HCT116 (cell line): ENCODE data around the gene THSD7B. TPM values are rescaled to one million over a fixed set of nuclear protein-coding genes. Genes with fewer than 3 reads are reported as not detected.

ENCODE experiments used
- ATAC-seq: fragments of 200-7000 bp; cut with Tn5 transposase; 2 replicates; pipeline ENCODE4 v1.9.1; 2020; ENCODE audit warnings: mild to moderate bottlenecking, moderate library complexity
- BruUV-seq: library from RNA; stranded (reverse); fragments of 400-500 nt; replicated peaks from 2 replicates; lab custom pipeline; 2021; lab: Mats Ljungman, UMichigan
- CTCF ChIA-PET: fragments of 300-600 bp; sonication (Branson Sonifier 250); formaldehyde crosslinking; loops from one replicate; lab custom pipeline; 2021; ENCODE audit warnings: antibody characterized with exemption; lab: Charles Lee
- POLR2A ChIA-PET: fragments of 300-600, 350-600 bp; sonication (Branson Sonifier 250); formaldehyde crosslinking; loops from one replicate; lab custom pipeline; 2021; ENCODE audit warnings: antibody characterized with exemption; lab: Charles Lee
- RAD21 ChIA-PET, 2 experiments: fragments of 300-600 bp; sonication (Branson Sonifier 250); formaldehyde crosslinking; loops; one replicate each; lab custom pipeline; 2023; ENCODE audit warnings: low total read pairs in 2 of 2; ENCODE audit not compliant: uncharacterized antibody in 2 of 2, unreplicated experiment in 2 of 2, low non-redundant PET in 1 of 2; lab: Charles Lee
- DNase-seq: peaks from one replicate; pipeline ENCODE4 v3.0.0-alpha.2; 2010; ENCODE audit warnings: low read depth, low spot score
- H2AFZ ChIP-seq: fragments of 200-600 bp; shearing (Covaris generic), sonication (generic); 2 replicates; pipeline ENCODE4 v1.6.1; 2017; ENCODE audit warnings: low read depth, mixed run types, mixed read lengths, antibody characterized with exemption, low read length; ENCODE audit not compliant: poor library complexity, severe bottlenecking
- H3K27ac ChIP-seq: 2 replicates; pipeline ENCODE4 v1.5.1; 2012; ENCODE audit warnings: low read depth, low read length
- H3K27me3 ChIP-seq: fragments of 200-600 bp; sonication (generic); 2 replicates; pipeline ENCODE4 v1.6.1; 2016; ENCODE audit warnings: mixed run types, low read length, mixed read lengths; ENCODE audit not compliant: insufficient read depth
- H3K36me3 ChIP-seq, 2 experiments: fragments of 200-500 bp in 1 of 2; fragments of 200-600 bp in 1 of 2; sonication (Bioruptor generic) in 1 of 2; sonication (generic) in 1 of 2; 2 replicates each; pipeline versions ENCODE4 v1.5.1 to v1.6.1; 2014 to 2016; ENCODE audit warnings: low read length in 2 of 2, inconsistent platforms in 1 of 2, mixed read lengths in 1 of 2, mixed run types in 1 of 2; ENCODE audit not compliant: insufficient read depth in 2 of 2, control insufficient read depth in 1 of 2
- H3K4me1 ChIP-seq, 2 experiments: fragments of 200-600 bp in 1 of 2; sonication (generic) in 1 of 2; 2 replicates each; pipeline versions ENCODE4 v1.5.1 to v1.6.1; 2012 to 2017; ENCODE audit warnings: low read length in 2 of 2, inconsistent platforms in 1 of 2, mild to moderate bottlenecking in 1 of 2, mixed read lengths in 1 of 2, mixed run types in 1 of 2, moderate library complexity in 1 of 2; ENCODE audit not compliant: insufficient read depth in 2 of 2, control insufficient read depth in 1 of 2
- H3K4me2 ChIP-seq: fragments of 200-600 bp; sonication (generic); 2 replicates; pipeline ENCODE4 v1.6.1; 2017; ENCODE audit warnings: mixed run types, low read length, mixed read lengths
- H3K4me3 ChIP-seq, 2 experiments: fragments of 200-600 bp in 1 of 2; sonication (generic) in 1 of 2; replicated peaks in 1 of 2; 2 replicates each; pipeline ENCODE4 v1.5.1; 2011 to 2016; ENCODE audit warnings: low read length in 2 of 2, control low read depth in 1 of 2, low read depth in 1 of 2, mild to moderate bottlenecking in 1 of 2, mixed read lengths in 1 of 2, mixed run types in 1 of 2
- H3K79me2 ChIP-seq: fragments of 200-600 bp; sonication (generic); 2 replicates; pipeline ENCODE4 v1.6.1; 2017; ENCODE audit warnings: mild to moderate bottlenecking, mixed run types, low read length, moderate library complexity, mixed read lengths; ENCODE audit not compliant: insufficient read depth
- H3K9ac ChIP-seq: fragments of 200-600 bp; sonication (generic); 2 replicates; pipeline ENCODE4 v1.6.1; 2016; ENCODE audit warnings: low read length, mixed read lengths
- H3K9me2 ChIP-seq: fragments of 200-600 bp; sonication (generic), shearing (Covaris generic); 2 replicates; pipeline ENCODE4 v1.6.1; 2017; ENCODE audit warnings: mixed run types, mild to moderate bottlenecking, moderate library complexity; ENCODE audit not compliant: insufficient read depth
- H3K9me3 ChIP-seq, 2 experiments: fragments of 200-500 bp in 1 of 2; fragments of 200-600 bp in 1 of 2; sonication (Bioruptor generic) in 1 of 2; sonication (generic) in 1 of 2; 2 replicates each; pipeline ENCODE4 v1.6.1; 2014 to 2017; ENCODE audit warnings: low read length in 2 of 2, mixed read lengths in 2 of 2, inconsistent platforms in 1 of 2, low read depth in 1 of 2, mild to moderate bottlenecking in 1 of 2, mixed run types in 1 of 2, moderate library complexity in 1 of 2; ENCODE audit not compliant: control insufficient read depth in 1 of 2, insufficient read depth in 1 of 2
- H4K20me1 ChIP-seq: fragments of 200-600 bp; sonication (generic), shearing (Covaris generic); 2 replicates; pipeline ENCODE4 v1.6.1; 2017; ENCODE audit warnings: mixed run types, mild to moderate bottlenecking, moderate library complexity; ENCODE audit not compliant: insufficient read depth
- ATF3 ChIP-seq: IDR thresholded peaks from 2 replicates; pipeline ENCODE4 v1.6.1; 2012
- ELF1 ChIP-seq: IDR thresholded peaks from 2 replicates; pipeline ENCODE4 v1.6.1; 2012; ENCODE audit warnings: low read depth, borderline replicate concordance
- EZH2 ChIP-seq: fragments of 200-600 bp; sonication (generic); IDR thresholded peaks from 2 replicates; pipeline ENCODE4 v1.6.1; 2017; ENCODE audit warnings: antibody characterized with exemption, mixed run types
- FOSL1 ChIP-seq: IDR thresholded peaks from 2 replicates; pipeline ENCODE4 v1.6.1; 2012; ENCODE audit warnings: low read depth
- JUND ChIP-seq: IDR thresholded peaks from 2 replicates; pipeline ENCODE4 v1.6.1; 2012
- MAX ChIP-seq: IDR thresholded peaks from 2 replicates; pipeline ENCODE4 v1.6.1; 2012
- POLR2A ChIP-seq: IDR thresholded peaks from 2 replicates; pipeline ENCODE4 v1.7.0; 2011; ENCODE audit warnings: borderline replicate concordance; ENCODE audit not compliant: insufficient read depth, insufficient read length; ENCODE audit errors: extremely low read depth
- SP1 ChIP-seq: IDR thresholded peaks from 2 replicates; pipeline ENCODE4 v1.6.1; 2012; ENCODE audit warnings: low read depth
- SRF ChIP-seq: IDR thresholded peaks from 2 replicates; pipeline ENCODE4 v1.6.1; 2012; ENCODE audit warnings: low read depth
- TCF7L2 ChIP-seq: IDR thresholded peaks from 2 replicates; pipeline ENCODE4 v1.7.0; 2011; ENCODE audit warnings: borderline replicate concordance, inconsistent platforms; ENCODE audit not compliant: insufficient read depth, insufficient read length; ENCODE audit errors: extremely low read depth
- ZBTB33 ChIP-seq: IDR thresholded peaks from 2 replicates; pipeline ENCODE4 v1.6.1; 2011; ENCODE audit warnings: mild to moderate bottlenecking, low read length, moderate library complexity; ENCODE audit not compliant: insufficient replicate concordance; ENCODE audit errors: extremely low read depth
- intact Hi-C: fragments of 100-400 bp; cut with micrococcal nuclease; formaldehyde crosslinking; loops from 2 replicates; pipeline ENCODE4 v1.10.0; 2022
- total RNA-seq: library from RNA; stranded (reverse); gene quantifications from one replicate; pipeline ENCODE4 v1.2.1, GENCODE V29; 2021; ENCODE audit not compliant: unreplicated experiment

The THSD7B gene
- total RNA-seq, 1 experiment from 2014 or later: not detected

- TF ChIP-seq ZBTB33 (no peak), EZH2 (no peak), MAX (no peak), JUND (no peak), ATF3 (no peak)
These were observed 758.6 kb downstream of the THSD7B start (continued) for GRCh38 chr2:137523931-137524330.

- intact Hi-C loops: no loop called here
- no peaks in the 10 kb centered on the region; a peak in 2 of 4 replicates for H3K9me3 ChIP-seq
These were observed 759.8 kb downstream of the THSD7B start for GRCh38 chr2:137525132-137525531.

More at GRCh38 chr2:137525132-137525531, 759.8 kb downstream of the THSD7B start:
- POLR2A ChIA-PET: no interaction called here
- ATAC-seq: no peak
- Histone ChIP-seq H3K9me2 (no peaks in the 10 kb centered on the region), H3K4me1 (no peaks in the 10 kb centered on the region), H3K27ac (no peak overlapping the region), H3K9ac (no peak overlapping the region), H3K4me2 (no peak overlapping the region), H3K79me2 (no peaks in the 10 kb centered on the region), H3K4me3 (no peak overlapping the region), H3K36me3 (no peaks in the 10 kb centered on the region), H2AFZ (no peak overlapping the region), H4K20me1 (no peaks in the 10 kb centered on the region), H3K27me3 (no peaks in the 10 kb centered on the region)
- BruUV-seq: no TSS peak
- DNase-seq: no peak
- CTCF ChIA-PET: no interaction called here
- RAD21 ChIA-PET: no interaction called here
- TF ChIP-seq SRF (no peak), EZH2 (no peak), ELF1 (no peak), POLR2A (no peak), TCF7L2 (no peak), SP1 (no peak), FOSL1 (no peak)
